Cardiac fibroblast (primary cell): ENCODE measurements around the gene VEZF1.
"Not testable (repeated sequence)": the region's sequence is repeated elsewhere in the genome, so short reads cannot be mapped to it uniquely, and the experiment has no call there.

Experiments
- DNase-seq, 2 donors: peaks; one replicate each; pipeline versions ENCODE4 v3.0.0 to v3.0.0-alpha.2; 2010; ENCODE audit warnings: low read depth in 2 of 2
- H3K4me3 ChIP-seq, 2 donors: replicated peaks in 1 of 2; 1 replicate in 1 of 2; 2 replicates in 1 of 2; pipeline ENCODE4 v1.5.1; 2011; ENCODE audit warnings: low read depth in 2 of 2, low read length in 2 of 2, mild to moderate bottlenecking in 2 of 2, moderate library complexity in 1 of 2
- TF ChIP-seq, protein P1 (sequence below): IDR thresholded peaks from one replicate; pipeline ENCODE4 v1.5.1; 2011; ENCODE audit warnings: low read depth, mild to moderate bottlenecking, low read length, inconsistent platforms

The VEZF1 gene

DNA sequence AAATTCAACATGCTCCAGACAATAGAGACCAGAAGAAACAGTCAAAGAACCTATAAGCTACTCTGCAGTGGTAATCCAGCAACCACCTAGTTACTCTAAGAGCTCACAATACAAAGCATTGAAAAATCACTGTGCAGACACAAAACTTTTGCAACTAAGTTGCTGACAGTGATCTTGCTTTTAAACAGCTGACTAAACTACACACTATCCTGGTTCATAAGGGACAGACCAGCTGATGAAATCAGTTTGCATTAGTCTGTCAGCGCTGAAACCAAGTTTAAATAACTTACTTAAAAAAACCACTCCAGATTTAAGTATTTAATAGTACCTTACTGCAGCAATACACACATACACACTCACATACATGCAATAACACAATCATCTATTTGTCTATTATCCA lies 4.6 kb downstream of the VEZF1 start:
- DNase-seq = no peak
- TF ChIP-seq, protein P1, sequence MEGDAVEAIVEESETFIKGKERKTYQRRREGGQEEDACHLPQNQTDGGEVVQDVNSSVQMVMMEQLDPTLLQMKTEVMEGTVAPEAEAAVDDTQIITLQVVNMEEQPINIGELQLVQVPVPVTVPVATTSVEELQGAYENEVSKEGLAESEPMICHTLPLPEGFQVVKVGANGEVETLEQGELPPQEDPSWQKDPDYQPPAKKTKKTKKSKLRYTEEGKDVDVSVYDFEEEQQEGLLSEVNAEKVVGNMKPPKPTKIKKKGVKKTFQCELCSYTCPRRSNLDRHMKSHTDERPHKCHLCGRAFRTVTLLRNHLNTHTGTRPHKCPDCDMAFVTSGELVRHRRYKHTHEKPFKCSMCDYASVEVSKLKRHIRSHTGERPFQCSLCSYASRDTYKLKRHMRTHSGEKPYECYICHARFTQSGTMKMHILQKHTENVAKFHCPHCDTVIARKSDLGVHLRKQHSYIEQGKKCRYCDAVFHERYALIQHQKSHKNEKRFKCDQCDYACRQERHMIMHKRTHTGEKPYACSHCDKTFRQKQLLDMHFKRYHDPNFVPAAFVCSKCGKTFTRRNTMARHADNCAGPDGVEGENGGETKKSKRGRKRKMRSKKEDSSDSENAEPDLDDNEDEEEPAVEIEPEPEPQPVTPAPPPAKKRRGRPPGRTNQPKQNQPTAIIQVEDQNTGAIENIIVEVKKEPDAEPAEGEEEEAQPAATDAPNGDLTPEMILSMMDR = no peak
- no peak overlapping the region for H3K4me3 ChIP-seq

DNA sequence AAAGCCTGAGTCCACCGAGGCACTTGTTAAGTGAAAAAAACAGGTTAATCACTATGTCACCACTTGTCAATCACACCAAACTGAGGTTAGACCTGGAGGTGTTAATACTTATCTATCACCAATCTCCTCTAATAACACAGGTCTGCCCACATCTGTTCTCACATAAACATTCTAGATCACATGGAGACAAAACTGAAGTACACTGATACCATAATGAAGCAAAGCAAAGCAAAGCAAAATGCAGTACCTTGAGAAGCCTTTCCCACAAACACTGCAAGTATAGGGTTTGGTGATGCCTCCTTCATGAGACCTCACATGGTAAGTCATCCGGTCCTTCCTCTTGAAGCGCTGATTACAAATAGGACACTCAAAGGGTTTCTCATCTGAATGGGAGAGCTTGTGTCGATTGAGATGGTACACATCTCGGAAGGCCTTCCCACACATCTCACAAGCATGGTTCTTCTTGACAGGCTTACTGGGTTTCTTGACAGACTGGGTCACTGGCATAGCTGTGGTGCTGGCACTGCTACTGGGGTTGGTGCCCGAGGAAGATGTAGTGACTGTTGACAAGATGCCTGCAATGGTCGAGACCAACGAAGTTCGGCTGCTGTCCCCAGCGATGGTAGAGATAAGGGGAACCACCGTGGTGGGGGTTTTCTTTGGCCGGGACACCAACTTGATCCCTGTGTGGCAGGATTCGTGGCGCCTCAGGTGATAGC lies 5.4 kb downstream of the VEZF1 start:
- TF ChIP-seq, protein P1 = no peak
- no peak for DNase-seq
- H3K4me3 ChIP-seq = no peak overlapping the region

DNA sequence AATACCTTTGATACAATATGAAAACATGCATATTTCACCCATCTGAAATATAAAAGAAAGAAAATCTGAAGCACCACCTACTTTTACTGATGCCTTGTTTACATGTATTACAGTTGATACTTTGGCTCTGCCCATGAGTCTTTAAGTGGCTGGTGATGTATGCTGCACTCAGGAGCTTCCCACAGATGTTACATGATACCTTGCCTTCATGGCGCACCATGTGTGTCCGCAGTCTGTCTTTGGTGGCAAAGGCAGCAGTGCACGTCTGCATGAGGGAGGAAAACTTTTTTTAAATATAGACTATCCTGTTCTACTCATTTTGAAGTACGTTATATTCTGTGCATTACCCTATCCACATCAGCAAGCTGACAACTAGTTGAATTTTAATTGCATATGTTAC lies 7.5 kb downstream of the VEZF1 start:
- no peak for DNase-seq
- no peak overlapping the region for H3K4me3 ChIP-seq
- TF ChIP-seq, protein P1 = no peak

DNA sequence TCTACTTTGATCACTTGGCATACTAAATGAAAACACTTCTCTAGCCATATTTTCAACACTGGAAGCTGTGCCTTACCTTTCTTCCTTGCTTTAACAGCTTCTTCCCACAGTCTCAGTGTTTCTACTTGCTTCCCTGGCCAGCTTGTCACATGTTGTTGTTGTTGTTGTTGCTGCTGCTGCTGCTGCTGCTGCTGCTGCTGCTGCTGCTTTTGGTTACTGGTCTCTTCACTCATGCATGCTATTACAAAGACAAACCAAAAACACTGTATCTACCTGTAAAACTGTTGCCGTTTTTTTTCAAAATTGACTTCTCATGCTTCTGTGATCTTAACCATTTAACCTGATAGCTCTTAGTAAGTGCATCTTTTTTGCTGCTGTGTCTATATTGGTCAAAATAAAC lies 9.0 kb downstream of the VEZF1 start:
- no peak overlapping the region for H3K4me3 ChIP-seq
- TF ChIP-seq, protein P1 = no peak
- DNase-seq = no peak

DNA sequence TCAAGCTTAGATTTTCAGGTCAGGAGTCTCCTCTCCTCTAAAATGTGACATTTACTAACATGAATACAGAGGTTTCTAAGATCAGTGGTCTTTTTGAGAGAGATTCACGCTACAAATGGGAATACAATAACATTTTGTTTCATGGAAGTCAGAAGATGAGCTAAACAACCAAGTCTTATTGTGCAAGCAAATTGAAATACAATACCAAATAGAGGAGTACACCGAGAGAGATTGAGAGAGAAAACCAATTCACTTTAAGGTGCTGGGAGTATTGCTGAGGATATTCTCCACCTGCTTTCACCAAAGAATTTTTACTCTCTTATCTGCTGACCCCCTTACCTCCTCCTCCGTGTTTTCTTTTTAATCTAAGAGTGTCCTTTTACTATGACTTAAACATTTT lies 11.5 kb downstream of the VEZF1 start:
- no peak overlapping the region for H3K4me3 ChIP-seq
- no peak for DNase-seq
- TF ChIP-seq, protein P1 = no peak

DNA sequence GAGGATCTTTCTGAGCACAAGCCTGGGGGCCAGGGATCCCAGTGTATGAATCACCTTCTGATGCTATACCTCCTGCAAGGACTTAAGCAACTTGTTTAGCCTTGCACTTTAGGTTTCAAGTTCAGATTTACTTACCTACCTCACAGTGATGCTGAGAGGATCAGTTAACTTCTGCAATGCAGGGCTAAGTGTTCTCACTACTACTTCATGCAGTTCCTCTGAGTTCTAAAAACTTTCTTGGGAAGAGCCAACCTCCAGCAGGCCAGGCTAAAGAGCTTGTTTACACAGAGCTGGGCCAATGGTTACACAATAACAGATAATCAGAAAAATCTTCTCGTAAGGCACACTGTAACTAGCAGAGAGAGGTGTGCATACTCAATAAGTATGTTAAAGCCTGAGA lies 13.0 kb downstream of the VEZF1 start:
- TF ChIP-seq, protein P1 = no peak
- DNase-seq = peak; percentile 51 to 54
- no peak overlapping the region for H3K4me3 ChIP-seq

DNA sequence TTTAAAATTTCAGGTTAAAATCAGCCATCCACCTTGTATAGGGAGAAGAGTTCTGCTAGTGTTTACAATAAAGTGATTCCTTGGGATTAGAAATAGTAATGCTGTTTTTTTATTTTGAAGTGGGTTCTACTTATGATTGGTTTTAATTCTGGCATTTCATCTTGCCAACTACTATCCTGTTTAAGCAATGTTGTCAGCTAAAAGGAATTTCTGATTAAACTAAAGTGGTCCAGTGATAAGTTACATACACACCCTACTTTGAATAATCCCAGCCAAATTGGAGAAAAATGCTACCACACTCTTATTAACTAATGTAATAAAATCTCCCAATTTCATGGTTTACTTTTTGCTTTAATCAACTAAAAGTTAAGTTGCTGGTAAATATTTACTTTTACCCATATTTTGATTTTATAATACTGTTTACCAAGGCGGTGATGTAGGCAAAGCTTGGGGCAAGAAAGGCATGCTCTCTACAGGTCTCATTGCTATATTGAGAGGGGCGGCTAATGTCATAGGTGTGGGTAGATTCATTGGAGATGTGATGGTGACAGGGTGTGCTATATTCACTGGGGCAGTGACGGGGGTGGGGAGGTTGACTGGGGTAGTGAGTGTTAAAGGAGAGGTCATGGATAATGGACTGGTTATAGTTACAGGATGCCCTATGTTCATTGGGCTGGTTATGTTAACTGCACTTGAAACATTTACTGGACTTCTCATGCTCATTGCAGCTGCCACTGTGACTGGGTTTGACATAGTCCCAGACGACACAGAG lies 13.8 kb downstream of the VEZF1 start:
- H3K4me3 ChIP-seq, DNase-seq: not testable (repeated sequence)
